C4-2B (cell line): Measurements from ENCODE around the gene IL11.
"Not testable (repeated sequence)": the region's sequence is repeated elsewhere in the genome, so short reads cannot be mapped to it uniquely, and the experiment has no call there.

Experiments
- ZFX ChIP-seq: fragments of 450-650 bp; IDR thresholded peaks from 2 replicates; pipeline ENCODE4 v1.6.1; 2017
- TF ChIP-seq, protein P1 (sequence below): fragments of 450-650 bp; conservative IDR thresholded peaks from 2 replicates; pipeline ENCODE4 v1.5.1; 2017; ENCODE audit warnings: mild to moderate bottlenecking

DNA sequence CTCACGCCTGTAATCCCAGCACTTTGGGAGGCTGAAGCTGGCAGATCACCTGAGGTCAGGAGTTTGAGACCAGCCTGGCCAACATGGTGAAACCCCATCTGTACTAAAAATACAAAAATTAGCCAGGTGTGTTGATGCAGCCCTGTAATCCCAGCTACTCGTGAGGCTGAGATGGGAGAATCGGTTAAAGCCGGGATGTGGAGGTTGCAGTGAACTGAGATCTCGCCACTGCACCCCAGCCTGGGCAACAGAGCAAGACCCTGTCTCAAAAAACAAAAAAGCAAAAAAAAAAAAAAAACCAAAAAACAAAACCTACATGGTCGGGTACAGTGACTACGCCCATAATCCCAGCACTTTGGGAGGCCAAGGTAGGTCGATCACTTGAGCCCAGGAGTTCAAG is 38.9 kb upstream of the IL11 start:
- TF ChIP-seq, protein P1, sequence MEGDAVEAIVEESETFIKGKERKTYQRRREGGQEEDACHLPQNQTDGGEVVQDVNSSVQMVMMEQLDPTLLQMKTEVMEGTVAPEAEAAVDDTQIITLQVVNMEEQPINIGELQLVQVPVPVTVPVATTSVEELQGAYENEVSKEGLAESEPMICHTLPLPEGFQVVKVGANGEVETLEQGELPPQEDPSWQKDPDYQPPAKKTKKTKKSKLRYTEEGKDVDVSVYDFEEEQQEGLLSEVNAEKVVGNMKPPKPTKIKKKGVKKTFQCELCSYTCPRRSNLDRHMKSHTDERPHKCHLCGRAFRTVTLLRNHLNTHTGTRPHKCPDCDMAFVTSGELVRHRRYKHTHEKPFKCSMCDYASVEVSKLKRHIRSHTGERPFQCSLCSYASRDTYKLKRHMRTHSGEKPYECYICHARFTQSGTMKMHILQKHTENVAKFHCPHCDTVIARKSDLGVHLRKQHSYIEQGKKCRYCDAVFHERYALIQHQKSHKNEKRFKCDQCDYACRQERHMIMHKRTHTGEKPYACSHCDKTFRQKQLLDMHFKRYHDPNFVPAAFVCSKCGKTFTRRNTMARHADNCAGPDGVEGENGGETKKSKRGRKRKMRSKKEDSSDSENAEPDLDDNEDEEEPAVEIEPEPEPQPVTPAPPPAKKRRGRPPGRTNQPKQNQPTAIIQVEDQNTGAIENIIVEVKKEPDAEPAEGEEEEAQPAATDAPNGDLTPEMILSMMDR: not testable (repeated sequence)
- not testable (repeated sequence) for TF ChIP-seq ZFX
